GM13976 (cell line): Measurements from ENCODE around the gene GPT2.
"Not testable (repeated sequence)": the region's sequence is repeated elsewhere in the genome, so short reads cannot be mapped to it uniquely, and the experiment has no call there.

Experiments
- DNase-seq: peaks from one replicate; pipeline ENCODE4 v3.0.0; 2012; ENCODE audit warnings: low spot score
- CTCF ChIP-seq: IDR thresholded peaks from 2 replicates; pipeline ENCODE4 v1.5.1; 2012; ENCODE audit warnings: borderline replicate concordance, mild to moderate bottlenecking; ENCODE audit not compliant: insufficient read depth; ENCODE audit errors: extremely low read depth, missing control alignments, control extremely low read depth
- in situ Hi-C: fragments of 300-500 bp; cut with MboI; formaldehyde crosslinking; loops from one replicate; pipeline ENCODE4 v1.12.0; 2022; ENCODE audit warnings: low sequenced_read_pairs, mixed read lengths, inconsistent platforms; ENCODE audit not compliant: unreplicated experiment

GPT2 gene

GRCh38 chr16:46862555-46863447 is 21.4 kb upstream of the GPT2 start:
- TF ChIP-seq CTCF, result no peak
- no peak for DNase-seq
- in situ Hi-C loops, result no loop called here

GRCh38 chr16:46866286-46866685 is 17.9 kb upstream of the GPT2 start:
- no peak for DNase-seq
- TF ChIP-seq CTCF, result no peak
- in situ Hi-C loops, result no loop called here

DNA sequence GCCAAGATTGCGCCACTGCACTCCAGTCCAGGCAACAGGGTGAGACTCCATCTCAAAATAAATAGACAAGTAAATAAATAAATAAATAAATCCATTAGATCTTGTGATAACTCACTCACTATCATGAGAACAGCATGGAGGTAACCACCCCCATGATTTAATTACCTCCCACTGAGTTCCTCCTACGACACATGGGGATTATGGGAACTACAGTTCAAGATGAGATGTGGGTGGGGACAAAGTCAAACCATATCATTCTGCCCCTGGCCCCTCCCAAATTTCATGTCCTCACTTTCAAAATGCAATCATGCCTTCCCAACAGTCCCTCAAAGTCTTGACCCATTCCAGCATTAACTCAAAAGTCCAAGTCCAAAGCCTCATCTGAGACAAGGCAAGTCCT is 16.7 kb upstream of the GPT2 start:
- DNase-seq, in situ Hi-C loops: not testable (repeated sequence)

- in situ Hi-C loops, result not testable (repeated sequence)
Observed at GRCh38 chr16:46868891-46869290, 15.3 kb upstream of the GPT2 start.

GRCh38 chr16:46871597-46871996 is 12.6 kb upstream of the GPT2 start:
- DNase-seq, result no peak
- in situ Hi-C loops, result no loop called here
- no peak for TF ChIP-seq CTCF

More at GRCh38 chr16:46868891-46869290, 15.3 kb upstream of the GPT2 start:
- not testable (repeated sequence) for DNase-seq

DNA sequence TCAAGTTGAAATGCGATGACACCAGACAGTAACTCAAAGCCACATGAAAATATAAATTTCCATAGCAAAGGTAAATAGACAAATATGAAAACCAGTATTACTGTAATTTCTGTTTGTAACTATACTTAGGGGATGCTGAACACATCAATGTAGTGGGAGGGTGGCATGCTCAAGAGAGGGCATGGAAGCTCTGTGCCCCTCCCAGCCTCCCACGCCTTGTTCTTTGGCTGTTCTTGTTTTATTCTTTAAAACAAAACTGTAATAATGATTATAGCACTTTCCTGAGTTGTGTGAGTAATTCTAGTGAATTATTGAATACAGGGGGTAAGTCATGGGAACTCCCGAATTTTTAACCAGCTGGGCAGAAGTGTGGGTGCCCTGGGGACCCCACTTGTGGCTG is 11.0 kb upstream of the GPT2 start:
- DNase-seq, result no peak
- in situ Hi-C loops, result no loop called here
- no peak for TF ChIP-seq CTCF

GRCh38 chr16:46875243-46875642 is 8.9 kb upstream of the GPT2 start:
- TF ChIP-seq CTCF, result no peak
- no peak for DNase-seq
- in situ Hi-C loops, result no loop called here
